CD8-positive, alpha-beta memory T cell (primary cell): ENCODE data around the gene PARP15. TPM values are rescaled to one million over a fixed set of nuclear protein-coding genes. Genes with fewer than 3 reads are reported as not detected.

Source experiments
- CTCF ChIA-PET: fragments of 350-600 bp; sonication (Branson Sonifier 250); formaldehyde crosslinking; loops from one replicate; lab custom pipeline; 2021; ENCODE audit warnings: antibody characterized with exemption; lab: Charles Lee
- POLR2A ChIA-PET: fragments of 350-600 bp; sonication (Branson Sonifier 250); formaldehyde crosslinking; loops from one replicate; lab custom pipeline; 2021; ENCODE audit warnings: antibody characterized with exemption; lab: Charles Lee
- DNase-seq, 5 donors: peaks; one replicate each; pipeline versions ENCODE4 v3.0.0 to v3.0.0-alpha.2; 2020 to 2022; ENCODE audit warnings: mixed read lengths in 1 of 5
- H3K27ac ChIP-seq: one replicate; pipeline ENCODE4 v1.7.0; 2013; ENCODE audit warnings: low read depth, mild to moderate bottlenecking, low read length, moderate library complexity
- H3K27me3 ChIP-seq: 2 replicates; pipeline ENCODE4 v1.7.0; 2013; ENCODE audit warnings: low read length, mild to moderate bottlenecking; ENCODE audit not compliant: insufficient read depth, poor library complexity, severe bottlenecking
- H3K36me3 ChIP-seq: 2 replicates; pipeline ENCODE4 v1.7.0; 2013; ENCODE audit warnings: mild to moderate bottlenecking, low read length, moderate library complexity; ENCODE audit not compliant: insufficient read depth
- H3K4me1 ChIP-seq: 2 replicates; pipeline ENCODE4 v1.7.0; 2013; ENCODE audit warnings: mild to moderate bottlenecking, low read length, moderate library complexity; ENCODE audit not compliant: insufficient read depth
- H3K4me3 ChIP-seq: 2 replicates; pipeline ENCODE4 v1.7.0; 2013; ENCODE audit warnings: mild to moderate bottlenecking, low read length
- H3K9me3 ChIP-seq: 2 replicates; pipeline ENCODE4 v1.7.0; 2013; ENCODE audit warnings: mild to moderate bottlenecking, low read length
- H3K27ac Mint-ChIP-seq, 8 donors: one replicate each; pipeline ENCODE4 v1.8.0; 2020 to 2021; ENCODE audit warnings: mixed read lengths in 8 of 8, mild to moderate bottlenecking in 6 of 8, inconsistent platforms in 3 of 8, moderate library complexity in 3 of 8
- H3K27me3 Mint-ChIP-seq, 2 donors: one replicate each; pipeline ENCODE4 v1.8.0; 2020 to 2021; ENCODE audit warnings: mixed read lengths in 2 of 2, mild to moderate bottlenecking in 1 of 2, moderate library complexity in 1 of 2
- H3K36me3 Mint-ChIP-seq, 3 donors: one replicate each; pipeline ENCODE4 v1.8.0; 2020 to 2021; ENCODE audit warnings: mixed read lengths in 3 of 3, inconsistent platforms in 1 of 3, mild to moderate bottlenecking in 1 of 3
- H3K4me1 Mint-ChIP-seq, 3 donors: one replicate each; pipeline ENCODE4 v1.8.0; 2020 to 2021; ENCODE audit warnings: mixed read lengths in 3 of 3, inconsistent platforms in 1 of 3, mild to moderate bottlenecking in 1 of 3
- H3K4me3 Mint-ChIP-seq, 7 donors: one replicate each; pipeline ENCODE4 v1.8.0; 2020 to 2021; ENCODE audit warnings: mixed read lengths in 7 of 7, mild to moderate bottlenecking in 6 of 7, moderate library complexity in 4 of 7, inconsistent platforms in 2 of 7
- H3K9me3 Mint-ChIP-seq, 5 donors: one replicate each; pipeline ENCODE4 v1.8.0; 2020 to 2022; ENCODE audit warnings: mixed read lengths in 5 of 5, mild to moderate bottlenecking in 3 of 5, moderate library complexity in 2 of 5, inconsistent platforms in 1 of 5
- polyA plus RNA-seq: library from polyadenylated mRNA; unstranded; fragments of 300-500 nt; fragmentation: Illumina TruSeq; gene quantifications from one replicate; pipeline ENCODE4 v1.2.3, GENCODE V29; 2021
- total RNA-seq, 2 experiments: library from RNA; stranded (reverse); gene quantifications; one replicate each; pipeline ENCODE4 v1.2.3, GENCODE V29; 2021

PARP15 gene
- total and polyA plus RNA-seq, 3 experiments from 2014 or later: 8.5 to 13.9 (median 12.7) TPM

DNA sequence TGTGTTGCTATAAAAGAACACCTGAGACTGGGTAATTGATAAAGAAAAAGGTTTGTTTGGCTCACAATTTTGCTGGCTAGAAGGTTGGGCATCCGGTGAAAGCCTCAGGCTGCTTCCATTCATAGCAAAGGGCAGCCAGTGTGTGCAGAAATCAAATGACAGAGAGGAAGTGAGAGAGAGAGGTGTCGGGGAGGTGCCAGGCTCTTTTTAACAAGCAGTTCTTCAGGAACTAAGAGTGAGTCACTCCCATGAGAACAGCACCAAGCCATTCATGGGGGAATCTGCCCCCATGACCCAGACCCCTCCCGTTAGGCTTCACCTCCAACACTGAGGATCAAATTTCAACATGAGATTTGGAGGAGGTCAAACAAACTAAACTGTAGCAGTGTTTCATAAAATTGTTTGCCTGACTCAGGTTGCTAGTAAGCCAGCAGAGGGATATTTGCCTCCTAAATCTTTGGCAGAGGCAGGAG is 4.5 kb upstream of the PARP15 start:
- Mint-ChIP-seq H3K4me3 (peak overlapping the region in 3 of 7 donors; percentile 24 to 64 (median 28)), H3K9me3 (no peaks in the 10 kb centered on the region), H3K4me1 (peaks cover 58 to 71% (median 60%) of the 10 kb centered on the region in 3 donors), H3K36me3 (peaks cover 6 to 61% (median 30%) of the 10 kb centered on the region in 3 donors), H3K27ac (peak overlapping the region; percentile 57 to 94 (median 84)), H3K27me3 (no peaks in the 10 kb centered on the region)
- H3K27ac ChIP-seq: no peak overlapping the region
- peaks cover 43% of the 10 kb centered on the region for H3K4me1 ChIP-seq
- H3K4me3 ChIP-seq: no peak overlapping the region
- ChIA-PET CTCF (interaction anchor here (3.1 kb wide), 1 partner anchor 8 kb away, joined by 9 read pairs; the partner anchor contains the start of genes DTX3L and PARP9), POLR2A (no interaction called here)
- H3K9me3 ChIP-seq: no peaks in the 10 kb centered on the region
- peaks cover 9% of the 10 kb centered on the region for H3K36me3 ChIP-seq
- peak in 4 of 5 donors; percentile 5 to 54 (median 21) for DNase-seq
- no peaks in the 10 kb centered on the region for H3K27me3 ChIP-seq

DNA sequence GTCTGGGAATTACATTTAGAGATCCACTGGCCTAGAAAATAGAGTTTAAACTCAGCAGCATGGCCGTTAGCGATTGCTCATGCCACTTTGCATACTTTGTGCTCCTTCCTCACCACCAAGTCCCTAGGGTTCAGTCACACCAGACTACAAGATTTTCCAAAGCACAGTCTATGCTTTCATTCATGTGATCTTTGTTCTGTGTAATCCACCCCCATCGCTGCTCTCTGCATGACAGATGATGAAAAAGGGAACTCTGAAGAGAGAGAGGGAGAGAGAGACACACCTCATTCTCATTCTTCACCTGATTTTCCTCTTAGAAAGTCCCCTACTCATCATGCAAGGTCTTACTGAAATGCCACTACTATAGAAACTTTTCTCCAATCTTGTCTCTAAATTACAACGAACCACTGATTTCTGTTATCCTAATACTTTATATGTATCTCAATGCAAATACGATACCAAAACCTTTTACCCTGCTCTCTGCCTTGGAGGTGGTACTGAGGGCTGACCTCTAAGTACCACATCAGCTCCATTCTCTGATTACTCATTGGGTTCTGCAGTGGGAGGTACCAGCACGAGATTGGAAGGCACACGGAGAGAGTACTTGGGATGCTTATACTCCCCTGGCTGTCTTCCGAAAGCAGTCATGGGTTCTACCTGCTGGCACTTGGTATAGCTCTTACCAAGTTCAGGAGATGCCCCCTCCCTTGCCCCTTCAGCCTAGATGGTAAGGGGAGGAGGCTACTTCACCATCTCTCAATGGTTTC is 1.1 kb upstream of the PARP15 start:
- Mint-ChIP-seq H3K4me1 (peaks cover 54 to 77% (median 64%) of the 10 kb centered on the region in 3 donors), H3K27me3 (no peaks in the 10 kb centered on the region)
- POLR2A ChIA-PET: interaction anchor here (0.7 to 1.0 kb wide), 3 partner anchors 9 to 107 kb away, joined by 3 to 7 read pairs (median 7); no protein-coding TSS in a partner anchor

DNA sequence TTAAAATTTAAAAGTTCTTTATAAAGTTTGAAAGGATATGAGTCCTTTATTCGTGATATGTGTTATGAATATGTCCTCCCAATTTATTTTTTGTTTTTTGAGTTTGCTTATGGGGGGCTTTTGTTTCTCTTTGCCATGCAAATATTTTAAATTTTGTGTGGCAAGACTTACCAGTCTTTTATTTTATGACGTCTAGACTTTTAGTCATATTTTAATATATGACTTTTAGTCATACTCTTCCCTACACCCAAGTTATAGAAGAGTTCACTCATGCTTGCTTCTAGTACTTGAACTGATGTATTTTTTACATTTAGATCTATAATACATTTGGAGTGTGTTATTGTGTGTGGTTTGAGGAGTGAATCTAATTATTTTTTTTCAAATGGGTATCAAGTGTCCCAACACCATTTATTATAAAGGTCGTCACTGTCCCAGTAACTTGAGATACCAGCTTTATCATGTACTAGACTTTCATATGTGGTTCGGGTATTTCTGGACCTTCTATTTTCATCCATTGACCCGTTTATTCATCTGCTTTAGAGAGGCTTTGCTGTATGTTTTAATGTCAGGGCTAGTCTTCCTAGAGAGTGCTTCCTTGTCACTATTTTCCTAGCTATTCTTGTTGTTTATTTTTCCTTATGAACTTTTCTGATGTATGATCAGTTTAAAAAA is 755 bp downstream of the PARP15 start:
- H3K4me3 Mint-ChIP-seq: peak overlapping the region; percentile 97 to 100 (median 100)
- Histone ChIP-seq H3K27me3 (no peaks in the 10 kb centered on the region), H3K27ac (peak overlapping the region; percentile 52), H3K36me3 (no peaks in the 10 kb centered on the region), H3K4me3 (peak overlapping the region; percentile 49), H3K9me3 (peaks cover 7% of the 10 kb centered on the region), H3K4me1 (peaks cover 22% of the 10 kb centered on the region)
- peaks cover 15 to 22% (median 17%) of the 10 kb centered on the region in 5 donors for H3K9me3 Mint-ChIP-seq
- POLR2A ChIA-PET: interaction anchor here (0.7 to 2.4 kb wide), 4 partner anchors 11 to 101 kb away, joined by 3 to 21 read pairs (median 4); partner anchors contain the start of genes DTX3L and PARP9
- peaks cover 48 to 72% (median 60%) of the 10 kb centered on the region in 3 donors for H3K4me1 Mint-ChIP-seq
- DNase-seq: no peak
- H3K27ac Mint-ChIP-seq: peak overlapping the region; percentile 83 to 99 (median 98)
- peaks cover 8 to 36% (median 24%) of the 10 kb centered on the region in 3 donors for H3K36me3 Mint-ChIP-seq
- CTCF ChIA-PET: interaction anchor here (0.8 to 3.5 kb wide), 5 partner anchors 10 to 102 kb away, joined by 3 to 19 read pairs (median 3); partner anchors contain the start of genes DTX3L, PARP14 and PARP9
- H3K27me3 Mint-ChIP-seq: no peaks in the 10 kb centered on the region

More for the DNA sequence above, 1.1 kb upstream of the PARP15 start:
- H3K4me3 Mint-ChIP-seq: peak overlapping the region in 6 of 7 donors; percentile 6 to 100 (median 98)
- Histone ChIP-seq H3K4me1 (peaks cover 27% of the 10 kb centered on the region), H3K27me3 (no peaks in the 10 kb centered on the region), H3K36me3 (no peaks in the 10 kb centered on the region), H3K27ac (no peak overlapping the region), H3K4me3 (no peak overlapping the region), H3K9me3 (no peaks in the 10 kb centered on the region)
- H3K27ac Mint-ChIP-seq: peak overlapping the region in 7 of 8 donors; percentile 23 to 99 (median 78)
- peaks cover 6 to 38% (median 7%) of the 10 kb centered on the region in 3 donors for H3K36me3 Mint-ChIP-seq
- no peak for DNase-seq
- CTCF ChIA-PET: no interaction called here
- peaks cover 2 to 5% (median 2%) of the 10 kb centered on the region in 5 donors for H3K9me3 Mint-ChIP-seq

DNA sequence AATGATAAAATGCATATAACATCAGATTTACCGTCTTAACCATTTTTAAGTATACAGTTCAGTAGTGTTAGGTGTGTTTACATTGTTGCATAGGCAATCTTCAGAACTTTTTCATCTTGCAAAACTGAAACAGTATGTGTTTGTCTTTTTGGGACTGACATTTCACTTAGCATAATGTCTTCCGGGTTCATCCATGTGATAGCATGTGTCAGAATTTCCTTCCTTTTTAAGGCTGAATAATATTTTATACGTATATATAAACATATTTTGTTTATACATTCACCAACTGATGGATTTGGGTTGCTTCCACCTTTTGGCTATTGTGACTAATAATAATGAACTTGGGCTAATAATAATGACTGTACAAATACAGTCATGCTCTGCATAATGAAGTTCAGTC is 3.0 kb downstream of the PARP15 start:
- H3K27ac ChIP-seq: no peak overlapping the region
- DNase-seq: no peak
- H3K36me3 ChIP-seq: peaks cover 3% of the 10 kb centered on the region
- no peaks in the 10 kb centered on the region for H3K27me3 ChIP-seq
- Mint-ChIP-seq H3K27me3 (no peaks in the 10 kb centered on the region), H3K9me3 (peaks cover 19 to 29% (median 26%) of the 10 kb centered on the region in 5 donors), H3K4me3 (peak overlapping the region in 2 of 7 donors; percentile 12 to 69), H3K36me3 (peaks cover 8 to 47% (median 36%) of the 10 kb centered on the region in 3 donors), H3K4me1 (peaks cover 49 to 69% (median 65%) of the 10 kb centered on the region in 3 donors), H3K27ac (peak overlapping the region in 1 of 8 donors; percentile 24)
- H3K4me1 ChIP-seq: peaks cover 14% of the 10 kb centered on the region
- CTCF ChIA-PET: interaction anchor here (3.5 kb wide), 1 partner anchor 99 kb away, joined by 19 read pairs; the partner anchor contains the start of gene PARP14
- POLR2A ChIA-PET: no interaction called here
- H3K9me3 ChIP-seq: peaks cover 7% of the 10 kb centered on the region
- no peak overlapping the region for H3K4me3 ChIP-seq

DNA sequence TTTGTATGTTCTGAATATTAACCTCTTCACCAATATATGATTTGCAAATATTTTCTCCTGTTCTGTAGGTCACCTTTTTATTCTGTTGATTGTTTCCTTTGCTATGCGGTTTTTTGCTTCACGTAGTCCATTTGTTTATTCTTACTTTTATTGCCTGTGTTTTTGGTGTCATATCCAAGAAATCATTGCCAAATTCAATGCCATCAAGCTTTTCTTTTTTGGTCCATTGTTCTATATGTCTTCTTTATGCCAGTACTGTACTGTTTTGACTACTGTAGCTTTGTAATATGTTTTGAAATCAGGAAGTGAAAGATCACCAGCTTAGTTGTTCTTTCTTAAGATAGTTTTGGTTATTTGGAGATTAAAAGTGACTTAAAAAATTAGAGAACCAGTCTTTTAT is 4.2 kb downstream of the PARP15 start:
- Histone ChIP-seq H3K9me3 (peaks cover 7% of the 10 kb centered on the region), H3K36me3 (peaks cover 3% of the 10 kb centered on the region), H3K27me3 (no peaks in the 10 kb centered on the region), H3K27ac (no peak overlapping the region), H3K4me1 (peaks cover 8% of the 10 kb centered on the region), H3K4me3 (no peak overlapping the region)
- Mint-ChIP-seq H3K36me3 (peaks cover 8 to 51% (median 36%) of the 10 kb centered on the region in 3 donors), H3K4me1 (peaks cover 47 to 70% (median 69%) of the 10 kb centered on the region in 3 donors), H3K27me3 (no peaks in the 10 kb centered on the region), H3K4me3 (no peak overlapping the region), H3K9me3 (peaks cover 19 to 29% (median 26%) of the 10 kb centered on the region in 5 donors), H3K27ac (peak overlapping the region in 2 of 8 donors; percentile 40 to 65)
- POLR2A ChIA-PET: no interaction called here
- no peak for DNase-seq
- CTCF ChIA-PET: interaction anchor here (1.6 kb wide), 1 partner anchor 98 kb away, joined by 5 read pairs; no protein-coding TSS in a partner anchor

DNA sequence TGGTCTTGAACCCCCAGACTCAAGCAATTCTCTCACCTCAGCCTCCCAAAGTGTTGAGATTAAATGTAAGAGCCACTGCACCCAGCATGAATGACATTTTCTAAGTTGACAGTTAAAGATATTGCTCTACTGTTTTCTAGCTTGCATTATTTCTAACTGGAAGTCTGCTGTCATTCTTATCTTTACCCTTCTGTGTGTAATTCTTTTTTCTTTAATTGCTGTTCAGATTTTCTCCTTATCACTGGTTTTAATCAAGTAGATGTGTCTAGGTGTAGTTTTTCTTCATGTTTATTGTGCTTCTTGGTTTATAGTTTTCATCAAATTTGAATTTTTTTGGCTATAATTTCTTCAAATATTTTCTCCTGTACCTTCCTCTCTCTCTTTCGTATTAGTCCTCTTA is 4.9 kb downstream of the PARP15 start:
- ChIA-PET POLR2A (no interaction called here), CTCF (interaction anchor here (1.6 kb wide), 1 partner anchor 97 kb away, joined by 5 read pairs; no protein-coding TSS in a partner anchor)
- peak overlapping the region in 1 of 7 donors; percentile 17 for H3K4me3 Mint-ChIP-seq
- no peak for DNase-seq
- peaks cover 8 to 50% (median 36%) of the 10 kb centered on the region in 3 donors for H3K36me3 Mint-ChIP-seq
- Histone ChIP-seq H3K4me1 (peaks cover under 1% of the 10 kb centered on the region), H3K36me3 (peaks cover 3% of the 10 kb centered on the region), H3K27me3 (no peaks in the 10 kb centered on the region), H3K4me3 (no peak overlapping the region), H3K9me3 (peaks cover 7% of the 10 kb centered on the region), H3K27ac (no peak overlapping the region)
- H3K9me3 Mint-ChIP-seq: peaks cover 19 to 29% (median 26%) of the 10 kb centered on the region in 5 donors
- no peaks in the 10 kb centered on the region for H3K27me3 Mint-ChIP-seq
- H3K27ac Mint-ChIP-seq: peak overlapping the region in 3 of 8 donors; percentile 5 to 78 (median 46)
- H3K4me1 Mint-ChIP-seq: peaks cover 47 to 70% (median 68%) of the 10 kb centered on the region in 3 donors

DNA sequence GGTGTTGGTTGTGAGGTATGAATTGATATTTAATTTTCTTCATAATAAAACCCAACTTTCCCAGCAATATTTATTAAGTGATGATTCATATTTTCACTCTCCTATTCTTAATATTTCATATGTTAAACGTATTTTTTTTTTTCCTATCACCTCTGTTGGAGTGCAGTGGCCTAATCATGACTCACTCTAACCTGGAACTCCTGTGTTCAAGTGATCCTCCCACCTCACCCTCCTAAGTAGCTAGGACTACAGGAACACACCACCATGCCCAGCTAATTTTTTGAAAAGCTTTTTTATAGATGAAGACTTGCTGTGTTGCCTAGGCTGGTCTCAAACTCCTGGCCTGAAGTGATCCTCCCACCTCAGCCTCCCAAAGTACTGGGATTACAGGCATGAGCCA is 8.6 kb downstream of the PARP15 start:
- H3K4me1 Mint-ChIP-seq: peaks cover 35 to 57% (median 53%) of the 10 kb centered on the region in 3 donors
- Histone ChIP-seq H3K27me3 (no peaks in the 10 kb centered on the region), H3K36me3 (peaks cover 3% of the 10 kb centered on the region), H3K4me3 (no peak overlapping the region), H3K9me3 (peaks cover 7% of the 10 kb centered on the region), H3K27ac (no peak overlapping the region), H3K4me1 (no peaks in the 10 kb centered on the region)
- ChIA-PET CTCF (no interaction called here), POLR2A (no interaction called here)
- H3K36me3 Mint-ChIP-seq: peaks cover 11 to 44% (median 34%) of the 10 kb centered on the region in 3 donors
- H3K4me3 Mint-ChIP-seq: no peak overlapping the region
- DNase-seq: no peak
- peak overlapping the region in 3 of 8 donors; percentile 18 to 41 (median 19) for H3K27ac Mint-ChIP-seq
- no peaks in the 10 kb centered on the region for H3K27me3 Mint-ChIP-seq
- peaks cover 19 to 27% (median 26%) of the 10 kb centered on the region in 5 donors for H3K9me3 Mint-ChIP-seq
